Activated CD8-positive, alpha-beta T cell treated with anti-CD3 and anti-CD28 coated beads for 36 hours (primary cell): ENCODE data around the gene LOXL3. TPM values are rescaled to one million over a fixed set of nuclear protein-coding genes. Genes with fewer than 3 reads are reported as not detected.

Source experiments
- ATAC-seq: fragments of 200-7000 bp; cut with Tn5 transposase; one replicate; pipeline ENCODE4 v1.10.0; 2021; ENCODE audit warnings: mild to moderate bottlenecking, moderate library complexity
- CTCF ChIA-PET: fragments of 350-600 bp; sonication (Branson Sonifier 250); formaldehyde crosslinking; loops from one replicate; lab custom pipeline; 2021; ENCODE audit warnings: antibody characterized with exemption; lab: Charles Lee
- POLR2A ChIA-PET: fragments of 350-600 bp; sonication (Branson Sonifier 250); formaldehyde crosslinking; loops from one replicate; lab custom pipeline; 2021; ENCODE audit warnings: antibody characterized with exemption; lab: Charles Lee
- DNase-seq: peaks from one replicate; pipeline ENCODE4 v3.0.0-alpha.2; 2020
- H3K27ac Mint-ChIP-seq: one replicate; pipeline ENCODE4 v1.8.0; 2021; ENCODE audit warnings: mild to moderate bottlenecking, mixed read lengths
- H3K27me3 Mint-ChIP-seq: one replicate; pipeline ENCODE4 v1.8.0; 2021; ENCODE audit warnings: mixed read lengths
- H3K36me3 Mint-ChIP-seq: one replicate; pipeline ENCODE4 v1.8.0; 2021; ENCODE audit warnings: low read depth, mixed read lengths
- H3K4me1 Mint-ChIP-seq: one replicate; pipeline ENCODE4 v1.8.0; 2021; ENCODE audit warnings: low read depth, mixed read lengths
- H3K4me3 Mint-ChIP-seq: one replicate; pipeline ENCODE4 v1.8.0; 2021; ENCODE audit warnings: mild to moderate bottlenecking, moderate library complexity, mixed read lengths
- H3K9me3 Mint-ChIP-seq: one replicate; pipeline ENCODE4 v1.8.0; 2021; ENCODE audit warnings: mixed read lengths
- intact Hi-C: fragments of 100-400 bp; cut with micrococcal nuclease; formaldehyde crosslinking; loops from one replicate; pipeline ENCODE4 v1.10.0; 2022
- total RNA-seq, 2 experiments: library from RNA; stranded (reverse); gene quantifications; one replicate each; pipeline ENCODE4 v1.2.3, GENCODE V29; 2021
- TF ChIP-seq, protein P1 (sequence below): fragments of 200-600 bp; IDR thresholded peaks from one replicate; pipeline ENCODE4 v1.8.0; 2022; ENCODE audit warnings: antibody characterized with exemption, mild to moderate bottlenecking

LOXL3 gene
- total RNA-seq, 2 experiments from 2014 or later: 0.38 to 0.60 TPM

DNA sequence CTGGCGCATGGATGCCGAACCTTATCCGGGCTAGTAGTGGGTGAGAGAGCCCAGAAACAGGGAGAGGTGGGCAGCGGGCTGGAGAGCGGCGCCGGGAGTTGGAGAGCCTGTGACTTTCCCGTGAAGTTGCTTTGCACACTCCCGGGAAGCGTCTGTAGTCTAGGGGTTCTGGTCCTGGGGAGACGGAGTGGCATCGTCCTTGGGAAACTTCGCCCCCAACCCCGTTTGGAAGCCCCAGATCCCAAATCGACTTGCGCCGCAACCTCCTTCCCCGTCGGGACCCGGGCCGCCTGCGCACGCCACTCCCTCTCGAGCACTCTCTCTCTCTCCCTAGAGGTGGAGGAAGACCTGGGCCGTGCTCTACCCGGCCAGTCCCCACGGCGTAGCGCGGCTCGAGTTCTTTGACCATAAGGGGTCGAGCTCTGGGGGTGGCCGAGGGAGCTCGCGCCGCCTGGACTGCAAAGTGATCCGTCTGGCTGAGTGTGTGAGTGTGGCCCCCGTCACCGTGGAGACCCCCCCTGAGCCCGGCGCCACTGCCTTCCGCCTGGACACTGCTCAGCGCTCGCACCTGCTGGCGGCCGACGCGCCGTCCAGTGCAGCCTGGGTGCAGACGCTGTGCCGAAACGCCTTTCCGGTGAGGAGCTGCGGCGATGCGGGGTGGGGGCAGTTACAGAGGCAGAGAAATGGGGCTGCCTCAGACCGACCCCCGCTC lies 1.2 kb upstream of the LOXL3 start:
- ChIA-PET POLR2A (interaction anchor here (0.6 to 2.7 kb wide), 7 partner anchors 12 to 66 kb away, joined by 3 to 11 read pairs (median 4); no protein-coding TSS in a partner anchor), CTCF (interaction anchor here (0.8 to 1.4 kb wide), 4 partner anchors 10 to 33 kb away, joined by 4 to 8 read pairs (median 4); no protein-coding TSS in a partner anchor)
- Mint-ChIP-seq H3K27me3 (peaks cover 23% of the 10 kb centered on the region), H3K36me3 (peaks cover 7% of the 10 kb centered on the region), H3K4me3 (peak overlapping the region; percentile 88), H3K9me3 (no peaks in the 10 kb centered on the region), H3K4me1 (peaks cover 15% of the 10 kb centered on the region), H3K27ac (peak overlapping the region; percentile 90)
- DNase-seq: peak; percentile 53
- intact Hi-C loops: no loop called here
- TF ChIP-seq, protein P1, sequence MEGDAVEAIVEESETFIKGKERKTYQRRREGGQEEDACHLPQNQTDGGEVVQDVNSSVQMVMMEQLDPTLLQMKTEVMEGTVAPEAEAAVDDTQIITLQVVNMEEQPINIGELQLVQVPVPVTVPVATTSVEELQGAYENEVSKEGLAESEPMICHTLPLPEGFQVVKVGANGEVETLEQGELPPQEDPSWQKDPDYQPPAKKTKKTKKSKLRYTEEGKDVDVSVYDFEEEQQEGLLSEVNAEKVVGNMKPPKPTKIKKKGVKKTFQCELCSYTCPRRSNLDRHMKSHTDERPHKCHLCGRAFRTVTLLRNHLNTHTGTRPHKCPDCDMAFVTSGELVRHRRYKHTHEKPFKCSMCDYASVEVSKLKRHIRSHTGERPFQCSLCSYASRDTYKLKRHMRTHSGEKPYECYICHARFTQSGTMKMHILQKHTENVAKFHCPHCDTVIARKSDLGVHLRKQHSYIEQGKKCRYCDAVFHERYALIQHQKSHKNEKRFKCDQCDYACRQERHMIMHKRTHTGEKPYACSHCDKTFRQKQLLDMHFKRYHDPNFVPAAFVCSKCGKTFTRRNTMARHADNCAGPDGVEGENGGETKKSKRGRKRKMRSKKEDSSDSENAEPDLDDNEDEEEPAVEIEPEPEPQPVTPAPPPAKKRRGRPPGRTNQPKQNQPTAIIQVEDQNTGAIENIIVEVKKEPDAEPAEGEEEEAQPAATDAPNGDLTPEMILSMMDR: no peak
- peak; percentile 61 for ATAC-seq

DNA sequence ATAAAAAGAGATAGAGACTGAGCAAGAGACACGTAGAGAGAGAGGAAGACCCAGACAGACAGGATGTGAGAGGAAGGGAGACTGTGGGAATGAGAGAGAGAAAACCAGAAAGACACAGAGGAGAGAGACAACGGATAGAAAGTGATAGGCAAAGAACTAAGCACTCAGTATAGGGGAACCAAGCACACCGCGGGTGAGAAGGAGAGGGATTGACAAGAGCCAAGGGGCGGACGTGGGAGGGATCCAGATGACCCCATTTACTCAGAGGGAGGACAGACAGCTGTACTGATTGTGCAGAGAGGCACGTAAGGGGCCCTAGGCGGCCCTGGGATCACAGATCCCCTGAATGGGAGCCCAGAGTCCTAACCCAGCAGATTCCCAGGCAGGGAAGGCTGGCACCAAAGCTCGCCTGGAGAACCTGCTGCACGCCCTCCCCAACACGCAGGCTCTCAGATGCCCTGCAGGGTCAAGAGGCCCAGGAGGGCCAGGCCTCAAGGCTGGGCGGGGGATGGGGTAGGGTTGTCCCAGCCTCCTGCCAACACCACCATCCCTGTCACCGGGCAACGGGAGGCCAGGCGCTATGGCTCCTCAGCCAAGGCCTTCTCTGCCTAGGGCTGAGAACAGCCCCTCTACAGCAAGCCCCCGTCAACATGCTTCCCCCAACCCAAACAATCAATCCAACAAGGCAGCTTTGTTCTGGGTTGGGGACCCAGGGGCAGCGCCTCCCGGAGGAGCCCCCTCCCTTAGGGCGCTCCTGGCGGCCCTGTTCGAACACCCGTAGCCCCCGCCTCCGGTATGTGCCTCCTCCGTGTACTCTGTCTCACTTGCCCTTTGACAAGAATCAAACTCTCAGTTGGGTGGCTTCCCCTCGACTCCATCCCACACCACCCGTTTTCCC lies 579 bp downstream of the LOXL3 start:
- ChIA-PET CTCF (interaction anchor here (1.0 to 1.4 kb wide), 2 partner anchors 9 to 14 kb away, joined by 3 to 7 read pairs; no protein-coding TSS in a partner anchor), POLR2A (interaction anchor here (0.6 to 2.7 kb wide), 4 partner anchors 13 to 71 kb away, joined by 4 to 11 read pairs (median 5); partner anchors contain the start of genes CCDC142 and TTC31)
- ATAC-seq (no peak), DNase-seq (peak; percentile 20)
- Mint-ChIP-seq H3K4me1 (peaks cover 15% of the 10 kb centered on the region), H3K4me3 (peak overlapping the region; percentile 52), H3K27ac (peak overlapping the region; percentile 56), H3K27me3 (peaks cover 31% of the 10 kb centered on the region), H3K36me3 (peaks cover 7% of the 10 kb centered on the region), H3K9me3 (no peaks in the 10 kb centered on the region)
- intact Hi-C loops: no loop called here
- TF ChIP-seq, protein P1: no peak

GRCh38 chr2:74551942-74552913 lies 1.5 kb downstream of the LOXL3 start:
- H3K36me3 Mint-ChIP-seq: peaks cover 7% of the 10 kb centered on the region
- POLR2A ChIA-PET: interaction anchor here (0.6 kb wide), 1 partner anchor 68 kb away, joined by 4 read pairs; no protein-coding TSS in a partner anchor

GRCh38 chr2:74551530-74551929 lies 2.2 kb downstream of the LOXL3 start:
- TF ChIP-seq, protein P1: no peak
- H3K4me3 Mint-ChIP-seq: no peak overlapping the region
- no peaks in the 10 kb centered on the region for H3K9me3 Mint-ChIP-seq
- no peak for DNase-seq
- peaks cover 15% of the 10 kb centered on the region for H3K4me1 Mint-ChIP-seq
- H3K36me3 Mint-ChIP-seq: peaks cover 5% of the 10 kb centered on the region
- ChIA-PET CTCF (interaction anchor here (1.0 to 1.5 kb wide), 2 partner anchors 36 to 50 kb away, joined by 3 read pairs; no protein-coding TSS in a partner anchor), POLR2A (no interaction called here)
- no peak overlapping the region for H3K27ac Mint-ChIP-seq
- no peak for ATAC-seq
- peaks cover 41% of the 10 kb centered on the region for H3K27me3 Mint-ChIP-seq
- intact Hi-C loops: no loop called here

More at GRCh38 chr2:74551942-74552913, 1.5 kb downstream of the LOXL3 start:
- CTCF ChIA-PET: interaction anchor here (0.6 to 1.5 kb wide), 3 partner anchors 35 to 74 kb away, joined by 3 read pairs; no protein-coding TSS in a partner anchor
- TF ChIP-seq, protein P1: no peak
- Mint-ChIP-seq H3K9me3 (no peaks in the 10 kb centered on the region), H3K27ac (peak overlapping the region; percentile 31), H3K4me3 (peak overlapping the region; percentile 14), H3K4me1 (peaks cover 15% of the 10 kb centered on the region), H3K27me3 (peaks cover 39% of the 10 kb centered on the region)
- DNase-seq: no peak
- no peak for ATAC-seq
- intact Hi-C loops: no loop called here
